HG02678 (cell line): ENCODE data around the gene EFNA3.
A peak's percentile ranks its signal among the peaks of the same experiment; 100 is the strongest.

ENCODE experiments used
- ATAC-seq: cut with Tn5 transposase; IDR thresholded peaks from one replicate; pipeline ENCODE4 v1.9.1; 2021; ENCODE audit warnings: mild to moderate bottlenecking, moderate library complexity; ENCODE audit not compliant: unreplicated experiment

Gene EFNA3

DNA sequence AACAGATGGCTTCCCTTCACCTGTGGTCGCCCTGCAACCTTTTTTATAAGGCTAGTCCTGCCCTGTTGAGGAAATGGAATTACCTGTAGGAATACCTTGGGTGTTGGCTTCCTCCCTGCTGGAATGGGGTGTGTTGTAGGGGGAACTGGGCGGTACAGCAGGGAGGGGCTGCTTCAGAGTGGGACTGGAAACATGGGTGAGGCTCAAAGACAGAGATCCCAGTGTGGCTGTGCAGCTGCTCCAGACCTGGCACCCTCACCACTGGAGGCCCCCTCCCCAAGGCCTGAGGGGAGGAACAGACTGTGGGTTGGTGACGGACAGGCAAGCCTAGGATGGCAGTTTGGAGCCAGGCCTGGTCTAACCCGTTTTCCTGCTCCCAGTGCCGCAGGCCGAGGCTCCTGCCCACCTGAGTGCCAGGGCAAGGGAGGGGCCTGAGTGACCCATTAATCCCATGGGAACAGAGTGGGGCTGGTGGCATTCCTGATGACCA lies 4.5 kb downstream of the EFNA3 start:
- no peak for ATAC-seq

DNA sequence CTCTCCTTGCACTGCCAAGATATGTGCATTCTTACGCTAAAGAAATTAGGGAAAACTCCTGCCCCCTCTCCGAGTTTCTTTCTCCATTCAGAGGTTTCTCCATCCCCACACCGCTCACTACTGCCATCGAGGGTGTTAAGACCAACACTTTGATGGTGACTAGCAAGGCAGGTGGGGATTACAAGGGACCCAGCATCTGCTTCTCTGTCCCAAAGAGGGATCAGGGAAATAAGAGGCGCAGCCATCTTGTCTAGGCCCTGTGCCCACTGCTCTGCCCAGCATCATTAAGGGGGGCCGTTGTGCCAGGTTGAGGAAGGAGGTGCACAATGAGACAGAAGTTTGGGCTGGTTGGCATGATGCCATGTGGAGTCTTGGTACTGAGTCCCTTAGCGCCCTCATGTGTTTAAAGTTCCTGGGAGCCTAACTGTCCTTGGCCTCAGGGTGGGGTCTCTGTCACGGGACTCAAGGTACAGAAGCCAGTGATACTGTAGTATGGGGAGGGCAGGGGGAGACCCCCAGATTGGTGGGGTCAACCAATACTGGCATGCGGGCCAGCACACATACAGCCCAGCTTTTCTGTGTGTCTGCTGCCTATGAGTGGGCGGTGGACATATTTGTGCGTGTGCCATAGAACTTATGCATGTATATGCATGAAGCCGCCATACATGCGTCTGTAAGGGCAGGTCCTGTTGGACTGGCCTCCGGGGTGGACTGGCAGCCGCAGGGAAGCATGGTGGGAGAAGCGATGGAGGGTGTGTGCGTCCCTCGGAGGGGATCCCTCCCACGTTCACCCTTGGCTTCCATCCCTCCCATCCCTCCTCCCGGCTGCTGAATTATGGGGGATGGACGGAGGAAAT lies 5.5 kb downstream of the EFNA3 start:
- no peak for ATAC-seq

DNA sequence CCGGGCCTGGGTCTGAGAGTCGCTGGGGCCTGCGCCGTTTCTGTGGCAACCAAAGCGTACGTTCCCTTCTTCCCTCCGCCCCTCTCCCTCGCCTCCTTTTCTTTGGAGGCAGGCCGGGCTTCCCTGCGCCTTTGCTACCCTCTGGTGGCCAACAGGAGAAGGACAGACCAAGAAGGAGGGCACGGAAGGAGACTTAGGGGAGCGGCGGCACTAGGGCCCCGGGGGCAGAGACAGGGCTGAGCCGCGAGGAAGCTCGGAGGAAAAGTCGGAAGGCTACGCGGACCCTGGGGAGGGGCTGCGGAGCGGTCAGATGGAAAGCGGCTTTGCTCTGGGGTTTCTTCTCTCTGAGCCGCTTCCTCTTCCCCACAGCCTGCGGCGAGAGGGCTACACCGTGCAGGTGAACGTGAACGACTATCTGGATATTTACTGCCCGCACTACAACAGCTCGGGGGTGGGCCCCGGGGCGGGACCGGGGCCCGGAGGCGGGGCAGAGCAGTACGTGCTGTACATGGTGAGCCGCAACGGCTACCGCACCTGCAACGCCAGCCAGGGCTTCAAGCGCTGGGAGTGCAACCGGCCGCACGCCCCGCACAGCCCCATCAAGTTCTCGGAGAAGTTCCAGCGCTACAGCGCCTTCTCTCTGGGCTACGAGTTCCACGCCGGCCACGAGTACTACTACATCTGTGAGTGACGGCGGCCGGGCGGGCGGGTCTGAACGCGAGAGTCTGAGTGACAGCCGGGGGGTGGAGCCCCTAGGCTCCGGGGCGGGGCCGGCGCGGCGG lies 6.3 kb downstream of the EFNA3 start:
- ATAC-seq: peak; percentile 76

DNA sequence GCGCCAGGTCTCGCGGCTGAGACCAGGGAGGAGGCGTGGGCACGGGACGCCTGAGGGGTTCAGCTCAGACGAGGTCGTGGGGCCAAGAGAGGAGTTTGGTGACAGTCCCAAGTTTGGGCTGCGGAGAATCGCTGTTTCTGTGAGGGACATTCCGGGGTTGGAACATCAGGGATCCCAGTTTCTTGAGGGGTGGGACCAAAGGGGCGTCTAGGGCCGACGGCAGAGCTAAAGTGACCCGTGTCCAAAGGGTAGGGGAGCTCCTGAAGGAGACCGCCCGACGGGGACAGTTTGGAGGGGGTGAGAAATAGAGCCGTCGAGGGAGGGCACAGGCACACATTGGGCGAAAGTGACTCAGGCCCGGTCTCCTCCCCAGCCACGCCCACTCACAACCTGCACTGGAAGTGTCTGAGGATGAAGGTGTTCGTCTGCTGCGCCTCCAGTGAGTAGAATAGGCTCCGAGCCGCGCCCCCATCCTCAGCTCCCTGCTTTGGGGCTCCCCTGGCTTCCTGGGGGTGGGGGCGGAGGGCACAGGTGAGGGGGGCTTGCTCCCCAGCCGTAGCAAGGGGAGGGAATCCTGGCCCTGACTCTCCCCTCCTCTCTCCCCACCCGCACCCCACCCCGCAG lies 7.0 kb downstream of the EFNA3 start:
- no peak for ATAC-seq

DNA sequence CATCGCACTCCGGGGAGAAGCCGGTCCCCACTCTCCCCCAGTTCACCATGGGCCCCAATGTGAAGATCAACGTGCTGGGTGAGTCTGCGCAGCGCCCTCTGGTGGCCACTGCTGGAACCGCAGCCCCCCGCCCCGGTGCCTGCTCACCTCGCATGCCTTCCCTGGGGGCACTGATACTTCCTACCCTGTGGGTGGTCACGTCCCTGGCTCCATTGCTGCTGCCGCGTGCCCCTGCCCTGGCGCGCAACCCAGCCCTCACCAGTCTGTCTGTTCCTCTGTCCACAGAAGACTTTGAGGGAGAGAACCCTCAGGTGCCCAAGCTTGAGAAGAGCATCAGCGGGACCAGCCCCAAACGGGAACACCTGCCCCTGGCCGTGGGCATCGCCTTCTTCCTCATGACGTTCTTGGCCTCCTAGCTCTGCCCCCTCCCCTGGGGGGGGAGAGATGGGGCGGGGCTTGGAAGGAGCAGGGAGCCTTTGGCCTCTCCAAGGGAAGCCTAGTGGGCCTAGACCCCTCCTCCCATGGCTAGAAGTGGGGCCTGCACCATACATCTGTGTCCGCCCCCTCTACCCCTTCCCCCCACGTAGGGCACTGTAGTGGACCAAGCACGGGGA lies 7.6 kb downstream of the EFNA3 start:
- ATAC-seq: no peak

DNA sequence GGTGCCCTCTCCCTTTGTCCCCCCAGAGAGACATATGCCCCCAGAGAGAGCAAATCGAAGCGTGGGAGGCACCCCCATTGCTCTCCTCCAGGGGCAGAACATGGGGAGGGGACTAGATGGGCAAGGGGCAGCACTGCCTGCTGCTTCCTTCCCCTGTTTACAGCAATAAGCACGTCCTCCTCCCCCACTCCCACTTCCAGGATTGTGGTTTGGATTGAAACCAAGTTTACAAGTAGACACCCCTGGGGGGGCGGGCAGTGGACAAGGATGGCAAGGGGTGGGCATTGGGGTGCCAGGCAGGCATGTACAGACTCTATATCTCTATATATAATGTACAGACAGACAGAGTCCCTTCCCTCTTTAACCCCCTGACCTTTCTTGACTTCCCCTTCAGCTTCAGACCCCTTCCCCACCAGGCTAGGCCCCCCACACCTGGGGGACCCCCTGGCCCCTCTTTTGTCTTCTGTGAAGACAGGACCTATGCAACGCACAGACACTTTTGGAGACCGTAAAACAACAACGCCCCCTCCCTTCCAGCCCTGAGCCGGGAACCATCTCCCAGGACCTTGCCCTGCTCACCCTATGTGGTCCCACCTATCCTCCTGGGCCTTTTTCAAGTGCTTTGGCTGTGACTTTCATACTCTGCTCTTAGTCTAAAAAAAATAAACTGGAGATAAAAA lies 8.4 kb downstream of the EFNA3 start:
- no peak for ATAC-seq

DNA sequence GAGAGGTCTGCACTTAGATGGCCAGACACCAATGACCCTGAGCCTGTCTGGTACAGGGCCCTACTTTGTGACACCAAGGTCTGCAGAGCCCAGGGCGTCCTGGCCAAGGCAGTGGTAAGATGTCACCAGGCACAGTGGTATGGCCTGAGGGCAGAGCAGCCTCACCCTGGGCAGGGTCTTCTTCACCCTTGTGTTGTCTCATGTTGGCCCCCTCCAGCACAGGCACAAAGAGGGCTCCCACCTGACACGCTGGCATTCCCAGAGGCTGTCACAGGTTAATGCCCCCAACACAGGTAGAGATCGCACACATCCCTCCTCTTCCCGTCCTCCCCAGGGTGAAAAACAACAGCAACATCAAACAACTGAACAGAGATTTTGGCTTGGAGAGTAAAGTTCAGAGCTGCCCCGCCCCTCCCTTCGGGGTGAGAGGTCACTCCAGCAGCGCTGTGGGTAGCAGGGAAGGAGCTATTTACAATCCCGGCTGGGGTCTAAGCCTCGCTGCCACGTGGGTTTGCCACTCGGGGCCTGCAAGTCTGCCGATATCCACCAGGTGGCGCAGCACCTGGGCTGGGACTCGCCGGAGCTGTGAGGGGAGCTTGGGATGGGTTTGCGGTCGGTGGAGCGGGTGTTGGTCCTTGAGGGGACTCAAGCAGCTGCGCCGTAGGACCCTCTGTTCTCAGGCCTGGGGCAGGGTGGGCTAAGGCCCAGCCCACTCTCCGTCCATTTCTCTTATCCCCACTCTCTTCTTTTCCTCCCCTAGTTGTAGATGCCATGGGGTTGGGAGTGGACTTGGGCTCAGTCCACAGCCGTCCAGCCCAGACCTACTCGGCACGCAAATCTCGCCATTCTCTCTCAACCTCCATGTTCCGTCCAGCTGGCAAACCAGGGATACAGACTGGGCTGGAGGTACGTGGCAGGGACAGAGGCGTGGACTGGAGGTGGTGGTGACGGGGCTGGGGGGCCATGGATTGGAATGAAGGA lies 12.7 kb downstream of the EFNA3 start:
- ATAC-seq: no peak

DNA sequence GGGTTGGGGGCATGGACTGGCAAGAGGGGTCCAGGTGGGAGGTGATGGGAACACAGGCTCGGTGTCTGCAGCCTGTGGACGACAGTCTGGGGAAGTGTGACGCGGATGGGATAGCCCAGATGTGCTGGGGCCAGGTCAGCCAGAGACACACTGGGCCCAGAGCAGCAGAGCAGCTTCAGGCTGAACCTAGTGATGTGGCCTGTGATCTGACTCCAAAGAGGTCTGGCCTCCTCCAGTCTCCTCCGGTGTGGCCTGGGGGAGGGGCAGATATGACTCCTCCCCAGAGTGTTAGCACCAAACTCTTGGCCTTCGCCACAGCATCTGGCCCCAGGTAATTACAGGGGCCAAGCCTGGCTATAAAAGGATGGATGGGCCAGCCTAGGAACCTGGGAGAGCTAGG lies 13.5 kb downstream of the EFNA3 start:
- no peak for ATAC-seq

DNA sequence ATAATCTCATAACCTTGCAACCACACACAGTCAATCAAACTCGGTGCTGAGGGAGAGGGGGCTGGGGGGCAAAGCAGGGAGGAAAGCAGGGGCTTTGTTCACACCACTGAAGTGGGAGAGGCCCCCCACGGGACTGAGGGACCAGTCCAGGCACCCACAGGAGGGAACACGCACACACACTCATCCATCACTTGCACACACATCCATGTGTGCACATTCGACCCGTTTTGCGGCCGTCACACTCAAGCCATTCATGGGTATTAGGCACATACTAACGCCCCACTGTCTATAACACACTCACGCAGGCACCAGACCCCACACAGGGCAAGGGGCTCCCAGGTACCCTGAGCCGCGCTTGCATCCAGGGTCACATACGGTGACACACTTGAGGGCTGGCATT lies 14.0 kb downstream of the EFNA3 start:
- ATAC-seq: no peak

DNA sequence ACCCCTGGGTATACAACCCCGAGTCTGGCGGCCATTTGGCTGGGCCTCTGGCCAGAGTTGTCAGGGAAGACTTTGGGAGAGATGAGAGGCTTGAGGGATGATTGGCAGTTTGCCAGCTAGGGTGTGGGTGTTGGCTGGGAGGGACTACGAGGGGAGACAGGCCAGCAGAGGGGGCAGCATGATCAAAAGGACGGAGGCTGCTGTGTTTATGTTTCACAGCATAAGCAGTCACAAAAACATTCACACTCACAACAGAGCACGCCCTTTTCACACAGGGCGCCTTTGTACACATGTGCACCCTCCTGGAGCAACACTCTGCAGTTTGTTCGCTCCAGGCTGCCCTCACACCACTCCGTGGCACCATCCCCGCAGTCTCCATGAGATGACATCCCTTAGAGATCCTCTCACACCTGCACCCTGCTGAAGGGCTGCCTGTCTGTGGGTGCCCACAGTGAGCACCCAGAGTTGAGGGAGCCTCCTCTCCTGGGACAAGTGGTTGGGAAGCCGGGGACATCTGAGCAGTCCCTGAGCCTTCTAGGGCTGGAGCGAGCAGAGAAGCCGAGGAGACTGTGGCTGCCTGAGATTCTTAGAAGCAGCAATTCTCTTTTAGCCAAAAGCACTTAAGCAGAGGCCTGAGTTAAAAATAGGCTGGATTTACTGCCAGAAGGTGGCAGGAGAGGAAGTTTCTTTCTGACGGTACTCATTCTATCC lies 15.4 kb downstream of the EFNA3 start:
- no peak for ATAC-seq

DNA sequence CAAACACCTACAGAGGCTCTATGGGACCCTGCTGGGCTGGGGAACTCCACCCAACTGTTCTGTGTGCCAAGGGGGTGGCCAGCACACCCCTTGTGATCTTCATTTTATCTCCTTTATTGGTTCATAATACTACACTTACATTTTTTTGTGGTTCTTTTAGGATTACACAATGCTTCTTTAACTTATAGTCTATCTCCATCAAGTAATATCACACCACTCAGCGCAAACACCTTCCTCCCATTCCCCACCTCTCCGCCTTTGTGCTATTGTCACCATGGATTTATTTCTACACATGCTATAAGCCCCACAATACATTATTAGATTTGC lies 15.9 kb downstream of the EFNA3 start:
- no peak for ATAC-seq

DNA sequence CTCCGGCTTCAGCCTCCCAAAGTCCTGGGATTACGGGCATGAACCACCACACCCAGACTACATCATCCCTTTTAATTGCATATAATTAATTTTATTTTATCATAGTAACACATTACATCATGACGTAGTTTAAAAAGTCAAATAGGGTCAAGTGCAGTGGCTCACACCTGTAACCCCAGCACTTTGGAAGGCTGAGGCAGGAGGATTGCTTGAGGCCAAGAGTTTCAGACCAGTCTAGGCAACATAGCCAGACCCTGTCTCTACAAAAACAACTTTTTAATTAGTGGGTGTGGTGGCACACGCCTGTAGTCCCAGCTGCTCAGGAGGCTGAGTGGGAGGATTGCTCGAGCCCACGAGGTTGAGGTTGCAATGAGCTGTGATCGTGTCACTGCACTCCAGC lies 20.7 kb downstream of the EFNA3 start:
- ATAC-seq: no peak

DNA sequence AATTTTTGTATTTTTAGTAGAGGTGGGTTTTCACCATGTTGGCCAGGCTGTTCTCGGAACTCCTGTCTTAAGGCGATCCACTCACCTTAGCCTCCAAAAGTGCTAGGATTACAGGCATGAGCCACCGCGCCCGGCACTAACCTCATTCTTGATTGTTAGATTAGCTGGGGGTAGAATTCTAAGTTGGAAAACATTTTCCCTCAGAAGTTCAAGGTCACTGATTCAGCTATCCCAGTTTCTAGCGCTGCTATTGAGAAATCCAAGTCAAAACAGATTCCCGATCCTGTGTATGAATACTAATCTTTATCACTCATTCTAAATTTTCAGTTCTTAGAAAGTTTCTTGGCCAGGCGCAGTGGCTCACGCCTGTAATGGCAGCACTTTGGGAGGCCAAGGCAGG lies 24.7 kb downstream of the EFNA3 start:
- no peak for ATAC-seq

DNA sequence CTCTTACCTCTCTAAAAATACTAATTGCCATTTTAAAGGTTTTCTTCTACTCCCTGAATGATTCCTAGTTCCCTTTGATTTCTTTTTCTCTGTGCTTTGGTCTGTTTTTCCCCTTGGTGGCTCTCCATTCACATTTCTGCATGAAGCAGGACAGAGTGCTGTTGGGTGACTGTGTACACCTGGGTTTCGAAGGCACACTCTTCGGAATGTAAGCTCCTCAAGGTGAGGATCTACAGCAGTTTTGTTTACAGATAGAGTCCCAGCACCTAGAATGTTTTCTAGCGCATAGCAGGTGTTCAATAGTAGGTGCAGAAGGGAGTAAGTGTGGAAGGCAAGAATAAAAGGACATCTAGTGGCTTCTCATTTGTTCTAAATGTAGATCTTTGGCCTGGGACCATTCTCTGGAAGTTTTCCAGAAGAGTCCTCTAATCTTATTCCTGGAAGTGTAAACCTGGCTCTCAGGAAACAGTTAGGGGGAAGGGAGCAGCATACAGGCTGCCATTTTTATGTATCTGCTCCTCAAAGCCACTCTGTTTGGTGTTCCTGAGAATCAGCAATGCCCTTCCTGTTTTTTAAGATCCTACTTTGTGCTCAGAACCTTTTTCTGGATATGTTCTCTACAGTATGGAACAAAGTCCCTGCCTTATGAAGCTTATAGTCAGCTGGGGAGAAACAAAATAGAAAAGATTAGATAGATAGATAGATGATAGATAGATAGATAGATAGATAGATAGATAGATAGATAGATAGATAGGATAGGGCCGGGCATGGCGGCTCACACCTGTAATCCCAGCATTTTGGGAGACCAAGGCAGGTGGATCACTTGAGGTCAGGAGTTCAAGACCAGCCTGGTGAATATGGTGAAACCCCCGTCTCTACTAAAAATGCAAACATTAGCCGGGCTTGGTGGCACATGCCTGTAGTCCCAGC lies 26.2 kb downstream of the EFNA3 start:
- no peak for ATAC-seq

DNA sequence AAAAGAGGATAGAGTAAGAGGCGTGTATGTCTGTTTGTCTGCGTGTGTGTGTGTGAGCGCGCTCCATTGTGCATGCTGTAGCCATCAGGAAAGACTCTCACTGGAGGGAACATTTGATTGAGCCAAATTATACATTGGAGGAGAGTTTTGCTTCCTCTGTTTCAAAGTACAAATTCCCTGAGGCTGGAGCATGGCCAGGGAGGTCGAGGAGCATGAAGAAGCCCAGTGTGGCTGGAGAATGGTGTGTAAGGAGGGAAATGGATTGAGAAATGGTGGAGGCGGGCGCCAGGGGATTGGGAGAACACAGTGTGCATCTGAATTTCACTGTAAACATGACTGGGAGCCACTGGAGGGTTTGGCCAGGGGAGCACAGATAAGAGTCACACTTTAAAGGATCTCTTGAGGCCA lies 27.0 kb downstream of the EFNA3 start:
- no peak for ATAC-seq

DNA sequence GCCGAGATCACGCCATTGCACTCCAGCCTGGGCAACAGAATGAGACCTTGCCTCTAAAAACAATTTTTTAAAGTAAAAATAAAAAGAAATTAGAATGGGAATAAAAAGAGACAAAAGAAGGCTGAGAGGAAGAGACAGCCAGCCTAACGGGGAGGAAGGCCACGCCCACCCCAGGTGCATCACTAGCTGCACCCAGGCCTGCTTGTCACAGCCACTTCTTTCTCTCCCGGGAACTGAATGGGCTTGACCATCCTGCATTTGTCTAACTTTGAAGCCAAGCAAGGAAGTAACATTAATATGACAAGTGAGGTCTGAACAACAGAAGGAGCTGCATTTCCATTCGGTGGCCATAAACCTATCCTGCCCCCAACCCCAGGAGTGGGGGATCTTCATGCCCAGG lies 28.2 kb downstream of the EFNA3 start:
- no peak for ATAC-seq

DNA sequence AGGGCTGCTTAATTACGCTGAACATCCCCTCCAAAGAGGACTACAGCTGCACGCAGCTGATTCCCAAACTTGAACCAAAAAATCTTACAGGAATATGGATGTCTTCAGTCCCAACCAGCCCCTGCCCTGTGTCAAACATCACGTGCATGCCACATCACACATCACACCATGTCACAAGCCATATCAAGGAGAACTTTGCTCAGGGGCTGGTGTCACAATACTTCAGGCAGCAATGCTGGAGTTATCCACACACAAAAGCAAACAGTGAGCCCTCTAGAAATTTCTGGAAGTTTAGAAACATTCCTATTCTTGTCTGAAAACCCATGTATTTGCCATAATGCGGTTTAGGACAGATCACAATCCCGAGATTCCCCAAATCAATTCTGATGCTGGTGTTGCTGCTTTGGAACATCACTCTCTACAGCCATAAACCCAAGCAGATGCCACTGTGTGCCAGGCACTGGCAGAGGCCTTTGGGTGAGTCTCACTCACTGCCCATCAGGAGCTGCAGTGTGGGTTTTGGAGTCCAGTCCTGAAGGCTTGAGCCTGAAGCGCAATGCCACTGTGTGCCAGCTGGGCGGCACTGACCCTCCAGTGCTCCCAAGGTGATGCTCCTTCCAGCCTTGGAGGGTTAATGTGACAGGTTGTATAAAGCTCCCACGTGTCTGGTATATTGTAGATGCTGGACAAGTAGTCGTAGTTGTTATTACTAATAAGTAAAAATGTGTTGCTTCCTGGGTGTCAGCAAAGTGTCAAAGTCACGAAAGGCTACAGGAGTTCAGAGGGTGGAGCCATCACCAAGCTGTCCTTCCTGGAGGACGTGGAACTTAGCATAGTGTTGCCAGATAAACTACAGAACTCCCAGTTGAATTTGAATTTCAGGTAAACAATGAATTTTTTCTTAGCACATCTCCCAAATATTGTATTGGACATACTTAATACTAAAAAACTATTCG lies 28.9 kb downstream of the EFNA3 start:
- ATAC-seq: no peak
